ENCODE data around the gene CRYBG1. TPM values are rescaled to one million over a fixed set of nuclear protein-coding genes. Genes with fewer than 3 reads are reported as not detected.

The CRYBG1 gene
- total and polyA plus RNA-seq, 10 of the 15 experiments (the other 5 are each of a cell fraction or from before 2014, with no cell fraction given) = 6.5 to 57.0 (median 25.2) TPM

GRCh38 chr6:106477146-106477545, 116.6 kb downstream of the CRYBG1 start (continued):
- TF ChIP-seq NKRF (conservative IDR thresholded peaks at IDR 0.05) (no peak), SP1 (IDR thresholded peaks at IDR 0.05; ENCODE audit: low read depth, low read length) (no peak)

- H3K4me2 ChIP-seq (ENCODE audit: control insufficient read depth, insufficient read depth) = no peak overlapping the region
- no peak overlapping the region for H3K4me3 ChIP-seq
- SMC1A ChIA-PET (ENCODE audit: uncharacterized antibody, unreplicated experiment) = interaction anchor here (1.4 kb wide), 1 partner anchor 8 kb away, joined by 4 read pairs; no protein-coding TSS in a partner anchor
- POLR2A ChIA-PET = no interaction called here
- no peaks in the 10 kb centered on the region for H4K20me1 ChIP-seq (ENCODE audit: control insufficient read depth, insufficient read depth)
- RAD21 ChIA-PET (ENCODE audit: unreplicated experiment) = interaction anchor here (1.1 kb wide), 1 partner anchor 89 kb away, joined by 4 read pairs; no protein-coding TSS in a partner anchor
- H3K4me1 ChIP-seq (ENCODE audit: control insufficient read depth, insufficient read depth, low read length) = no peaks in the 10 kb centered on the region
- no peak for ATAC-seq
- 71% methylated on average over 6 of the region's 6 CpGs for WGBS (ENCODE audit: insufficient coverage, insufficient replicate concordance, low lambda C conversion rate, missing lambda C conversion rate)
- FAIRE-seq = no peak
- H3K79me2 ChIP-seq (ENCODE audit: control insufficient read depth, insufficient read depth, low read length) = no peaks in the 10 kb centered on the region
- in situ Hi-C loops (cut with MboI) (no loop called here), intact Hi-C loops (cut with micrococcal nuclease; ENCODE audit: unreplicated experiment) (no loop called here)
- no peak for TF ChIP-seq RFX5 (IDR thresholded peaks at IDR 0.05; ENCODE audit: low read depth, low read length)
- TF ChIP-seq CBFB (IDR thresholded peaks at IDR 0.05; ENCODE audit: low read depth) = no peak
- no peak for TF ChIP-seq CBX5 (IDR thresholded peaks at IDR 0.05; ENCODE audit: low read depth)
- TF ChIP-seq E4F1 (IDR thresholded peaks at IDR 0.05; ENCODE audit: borderline replicate concordance, partially characterized antibody) = no peak
- no peak for TF ChIP-seq TCF7 (IDR thresholded peaks at IDR 0.05; ENCODE audit: borderline replicate concordance)
- no peak for TF ChIP-seq HDAC2 (IDR thresholded peaks at IDR 0.05)
- no peak for TF ChIP-seq EP300 (IDR thresholded peaks at IDR 0.05; ENCODE audit: borderline replicate concordance in 1 of 2, control insufficient read depth in 1 of 2, low read depth in 2 of 2, low read length in 2 of 2)
- H3K27ac ChIP-seq (ENCODE audit: control insufficient read depth, insufficient read depth) = no peak overlapping the region
- no peaks in the 10 kb centered on the region for H3K9me3 ChIP-seq (replicated peaks; ENCODE audit: control insufficient read depth, insufficient read depth, low read length)
- peaks cover 2% of the 10 kb centered on the region in 2 experiments; a peak in 2 of 4 replicates for H3K27me3 ChIP-seq (replicated peaks in 1 of 2; ENCODE audit: control insufficient read depth in 2 of 2, insufficient read depth in 2 of 2, low read length in 1 of 2)
- BruUV-seq (replicated peaks) = no TSS peak
- CTCF ChIA-PET = interaction anchor here (1.0 to 1.4 kb wide), 2 partner anchors 32 to 520 kb away, joined by 3 read pairs; no protein-coding TSS in a partner anchor
- no peak overlapping the region for H3K9ac ChIP-seq (ENCODE audit: control insufficient read depth, insufficient read depth, low read length)
- no peak for DNase-seq (ENCODE audit: low read depth, low spot score)
- no peaks in the 10 kb centered on the region for H3K36me3 ChIP-seq (ENCODE audit: control insufficient read depth in 2 of 2, insufficient read depth in 2 of 2, low read length in 1 of 2)
- H2AFZ ChIP-seq (ENCODE audit: control insufficient read depth, low read depth, low read length) = no peak overlapping the region
Observed at GRCh38 chr6:106477790-106478189, 117.3 kb downstream of the CRYBG1 start.
